Fibroblast of peridontal ligament (primary cell): ENCODE data around the gene SINHCAF.

Source experiments
- DNase-seq: peaks from one replicate; pipeline ENCODE4 v3.0.0-alpha.2; 2010; ENCODE audit errors: extremely low read depth

SINHCAF gene

GRCh38 chr12:31233061-31233730 lies 92.8 kb downstream of the SINHCAF start:
- no peak for DNase-seq

DNA sequence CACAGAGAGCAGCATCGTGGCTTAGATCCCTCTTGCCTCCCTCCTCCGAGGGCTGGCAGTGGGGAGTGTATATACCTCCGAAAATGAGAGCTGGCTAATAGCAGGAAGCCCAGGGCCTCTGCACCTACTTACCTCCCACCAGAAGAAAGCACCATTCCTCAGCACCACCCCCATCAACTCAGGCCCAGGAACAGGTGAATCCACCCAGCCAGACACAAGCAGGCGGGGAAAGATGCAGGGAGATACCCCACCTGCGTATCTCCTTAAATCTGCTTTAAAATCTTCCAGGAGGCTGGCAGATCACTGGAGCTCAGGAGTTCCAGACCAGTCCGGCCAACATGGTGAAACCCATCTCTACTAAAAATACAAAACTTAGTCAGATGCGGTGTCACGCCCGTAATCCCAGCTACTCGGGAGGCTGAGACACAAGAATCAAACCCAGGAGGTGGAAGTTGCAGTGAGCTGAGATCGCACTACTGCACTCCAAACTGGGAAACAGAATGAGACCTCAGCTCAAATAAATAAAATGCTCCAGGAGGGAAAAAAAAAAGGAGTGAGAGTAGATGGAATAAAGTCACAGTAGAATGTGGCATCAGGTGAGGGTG lies 93.5 kb downstream of the SINHCAF start:
- no peak for DNase-seq

DNA sequence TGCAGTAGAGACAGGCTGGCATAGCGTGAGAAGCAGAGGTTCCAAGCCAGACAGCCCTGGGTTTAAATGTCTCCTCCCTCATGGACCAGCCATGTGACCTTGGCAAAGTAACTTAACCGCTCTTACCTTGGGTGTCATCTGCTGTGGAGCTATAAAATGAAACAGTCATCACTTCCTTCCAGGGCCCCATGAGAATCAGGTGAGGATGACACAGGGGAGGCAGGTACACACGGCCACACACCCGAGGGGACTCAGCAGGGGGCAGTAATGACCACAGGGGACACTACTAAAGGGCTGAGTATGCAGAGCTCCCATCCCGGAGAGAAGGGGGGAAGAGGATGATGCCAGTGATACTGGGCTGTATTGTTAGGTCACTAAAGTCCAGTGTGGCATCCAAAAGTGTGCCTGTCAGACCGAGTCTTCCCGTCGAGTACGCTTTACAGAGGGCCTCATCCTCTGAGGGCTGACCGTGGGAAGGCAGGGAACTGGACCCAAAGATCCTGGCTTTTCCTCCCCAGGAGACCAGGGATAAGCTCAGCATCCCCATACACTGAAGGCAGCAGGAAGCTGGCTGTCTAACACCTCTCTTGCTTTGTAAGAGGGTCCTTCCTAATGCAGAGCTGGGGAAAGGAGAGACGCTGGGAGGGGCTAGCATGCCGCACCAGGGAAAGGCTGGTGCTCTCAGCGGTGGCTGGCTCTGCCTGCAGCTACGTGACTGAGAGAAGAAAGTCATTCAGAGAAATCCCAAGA lies 94.2 kb downstream of the SINHCAF start:
- DNase-seq: no peak
